HG02884 (cell line): Measurements from ENCODE around the gene NOL4L.

ENCODE experiments used
- ATAC-seq: cut with Tn5 transposase; IDR thresholded peaks from one replicate; pipeline ENCODE4 v1.9.1; 2021; ENCODE audit warnings: mild to moderate bottlenecking, moderate library complexity; ENCODE audit not compliant: unreplicated experiment

NOL4L gene

DNA sequence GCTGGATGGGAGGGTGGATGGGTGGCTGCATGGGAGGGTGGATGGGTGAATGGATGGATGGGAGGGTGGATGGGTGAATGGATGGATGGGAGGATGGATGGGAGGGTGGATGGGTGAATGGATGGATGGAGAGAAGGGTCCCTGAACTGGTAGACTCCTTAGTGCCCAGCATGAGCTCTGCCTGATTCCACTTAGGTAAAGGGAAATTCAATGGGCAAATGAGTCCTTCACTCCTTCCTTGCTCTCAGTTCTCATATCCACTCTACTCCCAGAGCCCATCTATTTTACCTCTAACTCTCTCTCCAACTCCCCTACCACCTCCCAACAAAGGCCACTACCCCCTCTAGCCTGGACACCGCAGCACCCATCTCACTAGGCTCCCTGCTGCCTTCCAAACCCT is 29.2 kb upstream of the NOL4L start:
- no peak for ATAC-seq

DNA sequence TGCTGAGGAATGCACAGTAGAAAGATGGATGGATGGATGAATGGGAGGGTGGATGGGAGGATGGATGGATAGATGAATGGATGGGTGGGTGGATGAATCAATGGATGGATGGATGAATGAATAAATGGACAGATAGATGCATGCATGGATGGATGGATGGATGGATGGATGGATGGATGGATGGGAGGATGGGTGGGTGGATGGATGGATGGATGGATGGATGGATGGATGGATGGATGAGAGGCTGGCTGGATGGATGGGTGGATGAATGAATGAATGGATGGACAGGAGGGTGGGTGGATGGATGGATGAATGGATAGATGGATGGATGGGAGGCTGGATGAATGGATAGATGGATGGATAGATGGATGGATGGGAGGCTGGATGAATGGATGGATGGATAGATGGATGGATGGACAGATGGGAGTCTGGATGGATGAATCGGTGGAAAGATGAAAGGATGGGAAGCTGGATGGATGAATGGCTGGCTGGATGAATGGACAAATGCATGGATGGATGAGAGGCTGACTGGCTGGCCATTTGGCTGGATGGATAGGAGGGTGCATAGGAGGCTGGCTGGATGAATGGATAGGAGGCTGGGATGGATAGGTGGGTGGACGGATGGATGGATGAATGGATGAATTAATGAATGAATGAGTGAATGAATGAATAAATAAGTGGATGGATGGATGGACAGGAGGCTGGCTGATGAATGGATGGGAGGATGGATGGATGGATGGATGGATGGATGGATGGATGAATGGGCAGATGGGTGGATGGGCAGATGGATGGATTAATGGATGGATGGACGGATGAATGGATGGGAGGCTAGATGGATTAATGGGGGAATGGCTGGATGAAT is 28.3 kb upstream of the NOL4L start:
- no peak for ATAC-seq

DNA sequence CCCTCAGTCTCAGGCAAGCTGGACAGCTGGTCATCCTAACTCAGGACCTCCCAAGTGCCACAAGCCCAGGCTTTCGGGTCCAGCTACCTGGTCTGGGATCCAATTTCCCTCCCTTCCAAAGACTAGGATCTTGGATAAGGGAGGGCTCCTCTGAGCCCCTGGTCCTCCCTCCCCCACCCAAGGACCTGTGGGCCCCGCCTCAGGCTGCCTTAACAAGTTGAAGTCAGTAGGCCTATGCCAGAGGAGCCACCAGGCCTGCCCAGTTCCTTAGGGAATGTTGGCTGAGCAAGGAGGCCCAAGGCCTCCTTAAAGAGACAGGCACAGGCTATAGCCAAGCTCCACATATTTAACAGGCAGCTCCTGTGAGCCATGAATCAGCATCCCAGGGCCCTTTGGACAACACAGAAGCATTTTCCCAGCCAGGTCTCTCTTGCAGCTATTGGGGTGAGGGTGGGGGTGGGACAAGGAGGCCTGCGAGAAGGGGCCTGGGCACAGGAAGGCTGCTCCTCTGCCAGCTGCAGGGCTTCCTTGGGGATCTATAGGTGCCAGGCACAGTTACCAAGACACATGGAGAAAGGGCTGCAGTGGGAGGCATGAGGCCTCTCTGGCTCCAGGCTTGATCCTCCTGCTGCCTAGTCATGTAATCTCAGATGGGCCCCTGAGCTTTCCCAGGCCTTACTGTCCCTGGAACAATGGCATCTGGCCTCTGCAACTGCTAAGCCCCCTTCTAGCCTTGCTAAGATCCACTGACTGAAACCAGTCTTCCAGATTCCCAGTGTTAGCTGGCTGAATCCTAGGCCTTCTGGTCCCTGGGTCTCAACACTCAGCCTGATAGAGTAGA is 27.4 kb upstream of the NOL4L start:
- ATAC-seq = no peak

DNA sequence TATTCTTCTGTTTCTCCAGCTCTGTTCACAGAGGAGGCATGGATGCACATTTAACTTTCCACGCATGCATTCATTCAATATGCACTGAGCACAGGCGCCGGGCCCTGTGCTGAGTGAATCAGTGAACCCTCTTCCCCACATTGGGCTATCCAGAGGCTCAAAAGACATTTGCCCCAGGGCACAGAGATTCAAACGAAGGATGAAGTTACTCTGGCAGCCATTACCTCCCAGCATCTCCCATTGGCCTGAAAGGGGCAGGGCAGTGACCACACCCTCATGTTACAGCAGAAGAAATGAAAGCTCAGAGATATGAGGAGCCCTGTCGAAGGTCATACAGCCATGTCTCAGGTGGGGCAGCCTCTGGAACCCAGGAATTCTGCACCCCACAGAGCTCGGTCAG is 26.7 kb upstream of the NOL4L start:
- ATAC-seq = no peak

DNA sequence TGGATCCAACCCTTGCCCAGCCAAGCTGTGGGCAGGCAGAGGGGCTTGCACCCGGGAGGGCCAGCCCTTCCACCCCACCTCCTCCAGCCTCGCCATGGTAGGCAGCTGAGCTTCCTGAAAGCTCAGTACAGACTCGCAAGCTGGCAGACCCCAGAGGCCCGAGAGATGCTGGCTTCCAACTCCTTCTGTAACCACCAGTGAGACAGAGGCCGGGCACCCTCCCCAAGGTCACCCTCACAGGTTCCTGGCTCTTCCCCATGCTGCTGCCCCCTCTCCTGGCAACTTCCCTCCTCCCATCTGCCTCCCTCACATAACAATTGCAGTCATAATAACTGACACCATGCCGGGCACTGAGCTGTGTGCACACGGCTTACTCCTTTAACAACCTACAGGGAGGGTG is 26.2 kb upstream of the NOL4L start:
- ATAC-seq = no peak

DNA sequence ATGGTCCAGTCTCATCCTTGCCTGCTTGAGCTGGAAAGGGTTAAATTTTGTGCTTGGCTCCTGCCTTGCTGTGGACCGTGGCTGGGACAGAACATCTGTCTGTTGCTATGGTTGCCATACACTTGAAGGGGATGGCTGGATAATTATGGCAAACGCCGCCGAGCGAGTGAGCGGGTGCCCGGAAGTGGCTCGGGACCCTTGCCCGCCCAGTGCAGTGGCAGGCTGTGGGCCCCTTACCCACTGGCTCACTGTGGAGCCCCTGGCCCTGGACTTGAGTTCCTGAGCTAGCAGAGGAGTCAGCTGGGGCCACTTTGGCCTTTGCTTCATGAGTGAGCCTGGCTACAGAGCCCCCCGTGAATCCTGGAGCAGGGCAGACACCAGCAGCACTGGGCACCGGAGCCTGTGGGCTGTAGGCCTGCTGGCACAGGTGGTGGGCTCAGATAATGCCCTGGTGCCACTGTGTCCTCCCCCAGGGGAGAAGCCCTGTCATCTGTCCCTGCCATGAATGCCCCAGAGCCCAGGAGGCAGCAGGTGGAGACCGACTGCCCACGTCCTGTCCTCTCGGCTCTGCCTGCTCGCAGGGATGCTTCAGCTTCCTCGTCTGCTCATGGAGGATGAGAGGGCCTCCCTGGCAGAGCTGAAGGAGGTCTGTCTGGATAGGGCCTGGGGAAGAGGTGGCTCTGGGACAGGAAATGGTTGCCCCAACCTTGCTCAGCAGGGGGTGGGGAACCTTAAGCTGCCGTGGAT is 25.5 kb upstream of the NOL4L start:
- no peak for ATAC-seq

DNA sequence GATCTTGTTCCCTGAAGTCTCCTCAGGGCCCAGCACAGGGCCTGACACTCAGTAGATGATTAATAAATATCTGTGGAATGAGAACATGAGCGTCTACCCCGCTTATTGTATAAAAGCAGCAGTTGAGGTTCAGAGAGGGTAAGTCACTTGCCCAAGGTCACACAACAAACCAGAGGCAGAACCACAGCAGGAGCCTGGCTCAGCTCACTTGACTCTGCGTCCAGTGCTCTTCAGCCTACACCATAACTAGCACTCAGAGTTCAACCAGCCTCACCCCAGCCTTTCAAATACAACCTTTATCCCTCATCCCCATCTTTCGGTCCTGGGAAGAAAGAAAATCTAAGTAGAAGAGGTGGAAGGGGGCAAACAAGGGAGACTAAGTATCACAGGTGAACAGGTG is 24.9 kb upstream of the NOL4L start:
- ATAC-seq = no peak

DNA sequence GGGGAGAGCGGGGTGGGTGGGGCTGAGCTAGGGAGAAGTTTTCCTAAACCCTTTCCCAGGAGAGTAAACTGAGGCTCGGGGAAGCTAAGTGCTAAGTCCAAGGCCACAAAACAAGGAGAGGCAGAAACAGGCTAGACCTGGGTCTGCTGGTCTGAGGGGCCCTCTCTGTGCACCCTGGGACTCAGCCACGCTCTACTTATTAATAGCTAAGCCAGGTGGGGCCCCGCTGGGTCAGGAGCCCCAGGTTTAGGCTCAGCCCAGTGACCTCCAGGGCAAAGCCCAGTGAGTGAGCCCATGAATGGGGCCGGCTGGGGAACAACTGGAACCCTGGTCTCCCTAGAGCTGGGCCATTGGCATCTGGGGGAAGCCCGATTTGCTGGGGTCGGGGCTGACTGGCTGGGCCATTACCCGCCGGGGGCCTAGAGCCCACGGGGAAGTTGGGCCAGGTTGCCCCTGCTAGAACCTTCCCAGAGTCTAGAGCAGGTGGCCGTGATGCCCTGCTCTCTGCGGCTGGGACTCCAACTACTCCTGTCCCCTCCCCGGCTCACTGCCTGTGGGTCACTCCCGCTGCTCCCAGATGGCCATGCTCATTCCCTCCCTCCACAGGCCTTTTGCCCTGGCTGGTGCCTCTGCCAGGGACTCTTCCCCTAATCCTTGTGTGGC is 24.1 kb upstream of the NOL4L start:
- no peak for ATAC-seq

DNA sequence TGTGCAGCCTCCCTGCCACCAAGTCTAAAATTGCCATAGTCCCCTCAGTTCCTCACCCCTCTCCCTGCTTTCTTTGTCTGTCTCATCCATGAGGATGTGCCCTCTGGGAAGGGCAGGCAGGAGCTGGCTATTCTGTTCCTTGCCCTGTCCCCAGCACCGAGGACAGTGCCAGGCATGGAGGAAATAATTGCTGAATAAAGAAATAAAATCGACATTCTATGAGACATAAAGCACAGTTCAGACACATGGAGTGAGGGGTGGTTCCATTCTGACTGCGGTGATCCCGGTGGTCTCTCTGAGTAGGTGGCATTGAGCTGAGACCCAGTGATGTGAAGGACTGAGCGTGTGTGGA is 23.5 kb upstream of the NOL4L start:
- ATAC-seq = no peak

DNA sequence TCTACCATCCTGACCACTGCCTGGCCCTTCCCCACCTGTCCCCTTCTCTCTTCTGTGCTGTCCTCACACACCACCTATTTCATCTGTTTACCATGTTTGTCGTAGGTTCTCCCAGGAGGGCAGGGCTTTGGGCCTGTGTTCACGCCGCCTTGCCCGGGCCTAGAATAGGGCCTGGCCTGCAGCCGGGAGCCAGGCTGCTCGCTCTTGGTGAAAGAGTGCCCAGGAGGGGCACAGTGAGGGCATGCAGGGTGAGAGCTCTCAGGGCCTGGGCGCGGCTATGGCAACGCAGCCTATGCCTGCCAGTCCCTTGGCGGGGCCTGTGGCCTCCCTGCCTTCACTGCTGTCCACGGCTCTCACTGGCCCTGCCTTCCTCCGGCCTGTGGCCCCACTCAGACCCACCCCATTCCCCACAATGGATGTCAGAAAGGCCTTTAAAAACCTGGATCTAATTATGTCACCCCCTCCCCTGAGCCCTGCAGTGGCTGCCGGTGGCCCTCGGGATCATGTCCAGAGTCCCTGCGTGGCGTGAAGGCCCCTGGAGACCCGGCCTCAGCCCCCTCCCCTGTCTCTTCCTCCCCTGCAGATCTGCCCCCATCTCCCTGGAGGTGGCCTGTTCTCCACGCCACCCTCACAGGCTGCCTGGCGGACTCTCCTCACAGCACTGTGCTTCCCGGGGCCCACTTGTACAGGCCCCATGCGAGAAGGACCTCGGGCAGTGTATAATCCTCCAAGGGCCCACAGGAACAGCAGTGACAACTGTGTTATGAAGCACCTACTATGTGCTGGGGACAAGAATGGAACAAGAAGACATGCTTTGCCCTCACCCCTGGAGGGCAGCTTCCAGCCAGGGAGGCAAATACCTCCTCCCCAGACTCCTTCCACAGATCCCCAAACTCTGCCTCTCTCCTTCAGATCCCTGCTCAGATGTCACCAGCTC is 22.9 kb upstream of the NOL4L start:
- no peak for ATAC-seq

DNA sequence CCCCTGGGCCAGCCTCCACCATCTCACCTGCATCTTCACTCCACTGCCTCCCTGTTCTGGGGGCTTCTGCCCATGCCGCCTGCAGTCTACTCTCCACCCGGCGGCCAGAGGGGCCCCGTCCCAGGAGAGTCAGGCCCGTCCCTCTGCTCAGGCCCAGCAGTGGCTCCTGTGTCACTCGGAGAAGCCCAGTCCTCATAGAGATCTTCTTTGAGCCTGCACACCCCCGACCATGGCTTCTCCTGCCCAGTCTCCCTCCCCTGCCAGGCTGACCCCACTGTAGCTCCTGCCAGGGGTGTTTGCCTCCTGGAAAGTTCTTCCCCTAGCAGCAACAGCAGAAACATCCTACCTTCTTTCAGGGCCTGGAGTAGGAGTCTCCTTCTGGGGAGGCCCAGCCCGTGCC is 22.2 kb upstream of the NOL4L start:
- no peak for ATAC-seq

DNA sequence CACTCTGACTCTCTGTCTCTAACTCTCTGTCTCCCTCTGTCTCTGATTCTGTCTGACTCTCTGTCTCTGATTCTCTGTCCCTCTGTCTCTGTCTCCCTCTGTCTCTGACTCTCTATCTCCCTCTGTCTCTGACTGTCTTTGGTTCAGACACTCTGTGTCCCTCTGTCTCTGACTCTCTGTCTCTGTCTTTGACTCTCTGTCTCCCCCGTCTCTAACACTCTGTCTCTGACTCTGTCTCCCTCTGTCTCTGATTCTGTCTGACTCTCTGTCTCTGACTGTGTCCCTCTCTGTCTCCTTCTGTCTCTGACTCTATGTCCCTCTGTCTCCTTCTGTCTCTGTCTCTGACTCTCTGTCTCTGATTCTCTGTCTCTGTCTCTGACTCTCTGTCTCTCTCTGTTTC is 21.7 kb upstream of the NOL4L start:
- ATAC-seq = no peak

DNA sequence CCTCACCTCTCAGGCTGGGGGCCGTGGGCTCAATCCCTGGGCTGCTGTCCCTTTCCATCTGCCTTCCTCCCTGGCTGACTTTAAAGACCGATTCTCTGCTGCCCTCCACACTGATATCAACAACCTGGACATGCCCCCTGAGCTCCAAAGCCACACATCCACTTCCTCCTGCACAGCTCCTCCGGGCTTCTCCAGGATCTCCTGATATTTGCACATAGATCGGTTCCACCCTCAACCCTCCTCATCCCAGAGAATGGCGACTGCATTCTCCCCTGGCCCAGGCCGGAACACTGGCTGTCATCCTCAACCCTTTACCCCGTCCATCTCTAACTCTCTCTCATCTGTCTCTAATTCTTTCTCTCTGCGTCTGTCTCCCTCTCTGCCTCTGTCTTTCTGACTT is 21.0 kb upstream of the NOL4L start:
- ATAC-seq = no peak

DNA sequence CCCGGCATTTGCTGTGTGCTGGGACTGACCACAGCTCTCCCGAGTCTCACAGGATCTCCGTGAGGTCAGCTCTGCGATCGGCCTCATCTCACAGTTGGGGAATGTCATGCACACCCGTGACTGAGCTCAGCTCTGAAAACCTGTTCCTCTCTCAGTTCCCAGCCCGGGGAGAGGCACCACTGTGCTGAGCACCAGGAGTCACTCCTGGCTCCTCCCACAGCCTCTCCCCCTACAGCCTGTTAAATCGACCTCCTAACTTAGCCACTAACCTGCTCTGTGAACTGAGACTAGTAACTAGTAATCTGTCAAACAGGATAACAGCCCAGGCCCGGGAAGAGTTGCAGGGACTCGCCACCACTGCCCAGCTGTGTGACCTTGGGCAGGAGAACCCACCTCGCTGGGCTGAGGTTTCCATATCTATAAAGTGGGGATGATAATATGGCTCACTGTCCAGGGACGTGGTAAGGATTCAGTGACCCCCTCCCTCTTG is 20.1 kb upstream of the NOL4L start:
- ATAC-seq = no peak

DNA sequence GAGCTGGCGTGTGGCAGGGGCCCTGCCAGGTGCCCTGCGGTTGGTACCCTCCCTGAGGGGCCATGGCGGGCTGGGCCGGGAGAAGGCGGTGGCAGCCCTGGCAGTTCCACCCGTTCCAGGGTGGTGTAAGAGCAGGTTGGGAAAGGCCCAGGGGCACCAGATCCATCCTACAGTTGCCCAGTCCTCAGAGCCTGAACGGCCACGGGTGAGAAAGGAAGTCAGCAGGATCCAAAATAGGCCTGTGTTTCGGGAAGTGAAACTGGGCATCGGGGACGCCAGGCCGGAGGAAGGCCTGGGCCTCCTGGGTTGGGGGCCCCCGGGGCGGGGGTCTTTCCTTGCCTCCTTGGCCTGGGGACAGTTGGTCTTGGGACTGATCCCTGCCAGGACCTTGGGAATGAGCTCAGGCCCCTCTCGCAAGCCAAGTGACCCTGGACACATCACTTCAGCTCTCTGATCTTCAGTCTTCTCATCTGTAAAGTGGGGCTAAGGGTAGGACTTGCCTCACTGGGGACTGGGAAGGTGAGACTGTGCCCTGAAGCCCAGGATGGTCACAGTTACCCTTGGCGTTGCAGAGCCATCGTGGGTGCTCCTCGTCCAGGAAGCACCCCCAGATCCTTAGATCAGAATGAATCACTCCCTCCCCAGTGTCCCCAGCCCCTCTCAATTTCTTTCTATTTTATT is 18.1 kb upstream of the NOL4L start:
- no peak for ATAC-seq

DNA sequence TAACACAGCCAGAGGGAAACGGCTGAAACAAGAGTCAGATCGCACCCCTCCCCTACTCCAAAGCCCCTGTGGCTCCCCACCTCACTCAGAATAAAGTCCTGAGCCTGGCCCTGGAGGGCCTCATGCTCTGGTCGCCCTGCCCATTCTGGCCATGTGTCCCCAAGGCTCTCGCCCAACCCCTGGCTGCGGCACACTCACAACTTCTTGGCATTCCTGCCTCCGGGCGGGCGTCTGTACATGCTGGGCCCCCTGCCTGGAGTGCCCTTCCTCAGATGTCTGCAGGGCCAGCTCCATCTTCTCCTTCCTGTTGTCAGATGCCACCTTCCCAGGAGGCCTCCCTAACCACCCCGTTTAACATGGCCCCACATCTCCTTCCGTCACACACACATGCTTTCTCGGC is 17.1 kb upstream of the NOL4L start:
- ATAC-seq = no peak

DNA sequence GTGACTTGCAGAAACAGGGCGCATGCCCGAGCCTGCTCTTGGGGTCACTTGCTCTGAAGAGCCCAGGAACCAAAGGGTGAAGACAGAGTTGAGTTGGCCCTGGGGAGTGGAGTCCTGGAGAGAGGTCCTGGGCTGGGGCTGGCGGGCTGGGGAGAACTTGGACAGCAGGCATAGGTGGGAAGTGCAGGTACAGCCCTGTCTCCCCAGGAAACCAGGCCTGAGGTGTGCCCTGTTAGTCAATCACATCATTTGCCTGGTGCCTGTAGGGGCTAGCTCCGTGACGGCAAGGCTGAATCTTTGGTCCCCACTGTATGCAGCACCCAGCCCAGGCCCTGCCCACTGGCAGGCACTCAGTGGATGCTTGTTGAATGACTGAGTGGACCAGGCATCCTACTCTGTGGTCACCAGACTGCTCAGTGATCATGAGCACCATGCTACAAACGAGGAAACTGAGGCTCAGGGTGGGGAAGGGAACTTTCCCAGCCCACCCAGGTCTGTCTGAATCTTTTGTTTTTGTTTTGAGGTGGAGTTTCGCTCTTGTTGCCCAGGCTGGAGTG is 15.6 kb upstream of the NOL4L start:
- ATAC-seq = no peak

DNA sequence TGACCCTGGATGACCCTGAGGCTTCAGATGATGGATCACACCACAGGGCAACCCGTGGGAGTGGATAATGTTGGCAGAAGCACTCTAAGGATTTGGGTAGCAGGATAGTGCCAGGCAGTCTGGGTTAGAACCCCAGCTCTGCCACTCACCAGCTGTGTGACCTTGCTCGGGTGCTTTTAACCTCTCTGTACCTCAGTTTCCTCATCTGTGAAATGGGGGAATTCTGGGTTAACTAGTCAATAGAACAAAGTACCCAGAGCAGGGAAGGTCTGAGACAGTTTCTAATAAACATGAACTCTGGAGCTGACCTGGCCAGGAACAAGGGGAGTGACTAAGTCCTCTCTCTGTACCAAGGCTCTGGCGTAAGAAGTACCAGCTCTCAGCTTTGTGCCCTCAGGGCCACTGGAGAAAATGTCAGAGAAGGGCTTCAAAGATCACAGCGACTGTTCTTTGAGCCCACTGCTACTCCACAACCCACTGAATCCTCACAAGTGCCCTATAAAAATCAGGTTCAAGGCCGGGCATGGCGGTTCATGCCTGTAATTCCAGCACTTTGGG is 14.7 kb upstream of the NOL4L start:
- ATAC-seq = no peak

DNA sequence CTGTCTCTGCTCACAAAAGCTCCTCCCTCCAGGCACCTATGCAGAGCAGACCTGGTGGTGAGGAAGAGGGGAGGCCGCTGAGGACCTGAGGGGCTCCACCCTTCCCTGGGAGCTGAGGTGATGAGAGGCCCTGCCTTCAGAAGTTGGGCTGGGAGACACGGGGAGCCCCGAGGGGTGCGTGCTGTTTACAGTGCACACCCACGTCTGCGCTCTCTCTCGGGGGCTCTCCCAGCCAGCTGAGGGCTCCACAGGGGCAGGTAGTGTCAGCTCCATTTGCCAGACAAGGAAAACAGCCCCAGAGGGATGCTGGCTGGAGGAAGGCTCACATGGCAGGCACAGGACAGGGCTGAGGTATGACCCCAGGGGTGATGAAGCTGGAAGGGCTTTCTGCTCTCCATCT is 13.5 kb upstream of the NOL4L start:
- ATAC-seq = no peak
